ENCODE measurements around the gene ALDH1L1. TPM values are rescaled to one million over a fixed set of nuclear protein-coding genes. Genes with fewer than 3 reads are reported as not detected.
A peak's percentile ranks its signal among the peaks of the same experiment; 100 is the strongest.

The ALDH1L1 gene
- total and polyA plus RNA-seq, 2 donors (not counting 1 experiment from before 2014, with no cell fraction given): not detected

DNA sequence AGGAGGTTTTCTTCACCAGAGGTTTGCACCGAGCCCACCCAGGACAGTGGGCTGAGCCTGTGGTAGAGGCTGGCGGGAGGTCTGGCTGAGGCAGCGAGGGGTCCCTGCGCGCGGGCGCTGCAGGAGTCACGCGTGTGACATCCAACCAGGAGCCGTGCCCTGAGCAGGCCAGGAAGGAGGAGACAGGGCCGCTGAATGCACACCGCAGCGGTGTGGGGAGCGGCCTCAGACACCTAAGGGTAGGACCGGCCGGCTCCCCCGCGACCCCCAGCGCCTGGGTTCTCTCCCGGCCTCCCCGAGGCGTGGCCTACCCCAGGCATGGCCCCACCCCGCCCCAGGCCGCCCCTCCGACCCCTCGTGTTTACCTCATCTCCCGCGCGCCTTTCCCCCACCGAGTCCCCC is 96.9 kb downstream of the ALDH1L1 start:
- peaks cover 14% of the 10 kb centered on the region for H3K4me1 Mint-ChIP-seq
- ChIA-PET CTCF (interaction anchor here (1.1 kb wide), 1 partner anchor 112 kb away, joined by 3 read pairs; no protein-coding TSS in a partner anchor), POLR2A (no interaction called here)
- Histone ChIP-seq H3K9ac (ENCODE audit: low read length) (peak overlapping the region; percentile 83), H3K4me1 (ENCODE audit: control insufficient read depth in 2 of 2, insufficient read depth in 2 of 2, low read length in 2 of 2) (peaks cover 13 to 15% of the 10 kb centered on the region in 2 donors), H3K36me3 (replicated peaks in 1 of 2; ENCODE audit: control extremely low read depth in 1 of 2, control insufficient read depth in 1 of 2, extremely low read depth in 1 of 2, insufficient read depth in 2 of 2, low read length in 1 of 2) (no peaks in the 10 kb centered on the region), H3K27me3 (replicated peaks in 1 of 4; ENCODE audit: control extremely low read depth in 1 of 4, control insufficient read depth in 3 of 4, insufficient read depth in 4 of 4, low read length in 3 of 4) (no peaks in the 10 kb centered on the region), H3K79me2 (ENCODE audit: control insufficient read depth, insufficient read depth, low read length) (peaks cover 5% of the 10 kb centered on the region), H3K4me3 (ENCODE audit: control extremely low read depth in 1 of 5, extremely low read depth in 1 of 5, insufficient read depth in 1 of 5, low read depth in 2 of 5, low read length in 4 of 5) (peak overlapping the region in 4 of 5 experiments; percentile 51 to 79 (median 67)), H3K4me2 (replicated peaks; ENCODE audit: low read depth, low read length, poor library complexity, severe bottlenecking) (peak overlapping the region; percentile 91), H4K20me1 (ENCODE audit: control insufficient read depth, insufficient read depth, low read length, poor library complexity, severe bottlenecking) (no peaks in the 10 kb centered on the region), H3K9me3 (ENCODE audit: control extremely low read depth in 1 of 3, control insufficient read depth in 2 of 3, insufficient read depth in 1 of 3, low read length in 2 of 3) (no peaks in the 10 kb centered on the region), H3K27ac (ENCODE audit: low read length in 2 of 2) (peak overlapping the region; percentile 56 to 92), H2AFZ (ENCODE audit: insufficient read depth, low read depth, low read length, poor library complexity, severe bottlenecking) (peak overlapping the region; percentile 88)
- 0% methylated on average over 23 of the region's 30 CpGs for WGBS (ENCODE audit: insufficient coverage)
- intact Hi-C loops (cut with micrococcal nuclease): loop anchor here (2.0 to 10.0 kb wide), 5 partner anchors 273 to 1671 kb away; partner anchors contain the start of genes CHCHD6, KLF15 and ZXDC
- TF ChIP-seq, protein P1, sequence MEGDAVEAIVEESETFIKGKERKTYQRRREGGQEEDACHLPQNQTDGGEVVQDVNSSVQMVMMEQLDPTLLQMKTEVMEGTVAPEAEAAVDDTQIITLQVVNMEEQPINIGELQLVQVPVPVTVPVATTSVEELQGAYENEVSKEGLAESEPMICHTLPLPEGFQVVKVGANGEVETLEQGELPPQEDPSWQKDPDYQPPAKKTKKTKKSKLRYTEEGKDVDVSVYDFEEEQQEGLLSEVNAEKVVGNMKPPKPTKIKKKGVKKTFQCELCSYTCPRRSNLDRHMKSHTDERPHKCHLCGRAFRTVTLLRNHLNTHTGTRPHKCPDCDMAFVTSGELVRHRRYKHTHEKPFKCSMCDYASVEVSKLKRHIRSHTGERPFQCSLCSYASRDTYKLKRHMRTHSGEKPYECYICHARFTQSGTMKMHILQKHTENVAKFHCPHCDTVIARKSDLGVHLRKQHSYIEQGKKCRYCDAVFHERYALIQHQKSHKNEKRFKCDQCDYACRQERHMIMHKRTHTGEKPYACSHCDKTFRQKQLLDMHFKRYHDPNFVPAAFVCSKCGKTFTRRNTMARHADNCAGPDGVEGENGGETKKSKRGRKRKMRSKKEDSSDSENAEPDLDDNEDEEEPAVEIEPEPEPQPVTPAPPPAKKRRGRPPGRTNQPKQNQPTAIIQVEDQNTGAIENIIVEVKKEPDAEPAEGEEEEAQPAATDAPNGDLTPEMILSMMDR (IDR thresholded peaks at IDR 0.05): no peak
- no peak for TF ChIP-seq EZH2 (IDR thresholded peaks at IDR 0.05; ENCODE audit: borderline replicate concordance, insufficient read depth, low read depth, low read length, poor library complexity, severe bottlenecking)
- DNase-seq (peak; percentile 59), ATAC-seq (ENCODE audit: low read depth) (peak; percentile 35)
- peak overlapping the region; percentile 87 for H3K27ac Mint-ChIP-seq
- H3K4me3 Mint-ChIP-seq: peak overlapping the region; percentile 87
- no peaks in the 10 kb centered on the region for H3K9me3 Mint-ChIP-seq (ENCODE audit: insufficient read depth)
- no peaks in the 10 kb centered on the region for H3K27me3 Mint-ChIP-seq

DNA sequence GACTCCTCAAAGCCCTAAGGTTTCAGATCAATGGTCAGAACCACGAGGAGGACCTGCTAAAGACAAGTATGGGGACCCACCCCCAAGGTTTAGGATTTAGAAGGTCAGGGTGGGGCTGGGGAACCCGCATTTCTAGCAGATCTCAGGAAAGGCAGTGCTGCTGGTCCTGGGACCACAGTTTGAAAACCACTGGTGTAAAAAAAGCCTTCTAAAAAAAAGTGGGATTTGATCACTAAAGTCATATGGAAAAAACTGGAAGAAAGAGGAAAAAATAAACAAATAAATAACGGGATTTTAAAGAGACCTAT is 97.3 kb downstream of the ALDH1L1 start:
- H4K20me1 ChIP-seq (ENCODE audit: control insufficient read depth, insufficient read depth, low read length, poor library complexity, severe bottlenecking): no peaks in the 10 kb centered on the region
- peaks cover 14% of the 10 kb centered on the region for H3K4me1 Mint-ChIP-seq
- CTCF ChIA-PET: no interaction called here
- POLR2A ChIA-PET: no interaction called here
- H3K4me1 ChIP-seq (ENCODE audit: control insufficient read depth in 2 of 2, insufficient read depth in 2 of 2, low read length in 2 of 2): peaks cover 13 to 15% of the 10 kb centered on the region in 2 donors
- 44% methylated on average over 2 of the region's 3 CpGs for WGBS (ENCODE audit: insufficient coverage)
- DNase-seq (peak; percentile 33), ATAC-seq (ENCODE audit: low read depth) (no peak)
- TF ChIP-seq EZH2 (IDR thresholded peaks at IDR 0.05; ENCODE audit: borderline replicate concordance, insufficient read depth, low read depth, low read length, poor library complexity, severe bottlenecking): no peak
- TF ChIP-seq, protein P1 (IDR thresholded peaks at IDR 0.05): no peak
- H3K9me3 Mint-ChIP-seq (ENCODE audit: insufficient read depth): no peaks in the 10 kb centered on the region
- H3K4me3 ChIP-seq (ENCODE audit: control extremely low read depth in 1 of 5, extremely low read depth in 1 of 5, insufficient read depth in 1 of 5, low read depth in 2 of 5, low read length in 4 of 5): peak overlapping the region in 4 of 5 experiments; percentile 51 to 79 (median 67)
- no peaks in the 10 kb centered on the region for H3K36me3 ChIP-seq (replicated peaks in 1 of 2; ENCODE audit: control extremely low read depth in 1 of 2, control insufficient read depth in 1 of 2, extremely low read depth in 1 of 2, insufficient read depth in 2 of 2, low read length in 1 of 2)
- peak overlapping the region; percentile 66 for H3K27ac Mint-ChIP-seq
- H3K9ac ChIP-seq (ENCODE audit: low read length): peak overlapping the region; percentile 83
- no peaks in the 10 kb centered on the region for H3K27me3 ChIP-seq (replicated peaks in 1 of 4; ENCODE audit: control extremely low read depth in 1 of 4, control insufficient read depth in 3 of 4, insufficient read depth in 4 of 4, low read length in 3 of 4)
- H3K27ac ChIP-seq (ENCODE audit: low read length in 2 of 2): peak overlapping the region; percentile 36 to 92
- H3K4me3 Mint-ChIP-seq: peak overlapping the region; percentile 87
- peak overlapping the region; percentile 91 for H3K4me2 ChIP-seq (replicated peaks; ENCODE audit: low read depth, low read length, poor library complexity, severe bottlenecking)
- H3K9me3 ChIP-seq (ENCODE audit: control extremely low read depth in 1 of 3, control insufficient read depth in 2 of 3, insufficient read depth in 1 of 3, low read length in 2 of 3): no peaks in the 10 kb centered on the region
- H2AFZ ChIP-seq (ENCODE audit: insufficient read depth, low read depth, low read length, poor library complexity, severe bottlenecking): peak overlapping the region; percentile 88
- peaks cover 5% of the 10 kb centered on the region for H3K79me2 ChIP-seq (ENCODE audit: control insufficient read depth, insufficient read depth, low read length)
- H3K27me3 Mint-ChIP-seq: no peaks in the 10 kb centered on the region
- intact Hi-C loops (cut with micrococcal nuclease): loop anchor here (2.0 to 10.0 kb wide), 5 partner anchors 274 to 1672 kb away; partner anchors contain the start of genes CHCHD6, KLF15 and ZXDC
